ENCODE measurements around the gene SARM1. TPM values are rescaled to one million over a fixed set of nuclear protein-coding genes. Genes with fewer than 3 reads are reported as not detected.

Gene SARM1
- polyA plus RNA-seq, 1 donor (not counting 4 experiments of a cell fraction or from before 2014, with no cell fraction given): 0.90 TPM

GRCh38 chr17:28395968-28396367, 24.5 kb downstream of the SARM1 start:
- Histone ChIP-seq H3K9ac (ENCODE audit: control insufficient read depth, extremely low read depth, insufficient read depth, low read length) (no peak overlapping the region), H3K4me2 (ENCODE audit: control insufficient read depth, extremely low read depth, insufficient read depth, low read depth, low read length) (no peak overlapping the region), H3K9me3 (ENCODE audit: control insufficient read depth, low read depth, low read length) (no peaks in the 10 kb centered on the region), H3K4me1 (ENCODE audit: control insufficient read depth, extremely low read depth, insufficient read depth, low read length) (peaks cover 10% of the 10 kb centered on the region), H3K36me3 (ENCODE audit: control insufficient read depth in 2 of 2, extremely low read depth in 1 of 2, insufficient read depth in 2 of 2, low read length in 2 of 2) (no peaks in the 10 kb centered on the region), H3K27me3 (ENCODE audit: control insufficient read depth, extremely low read depth, insufficient read depth, low read length) (no peaks in the 10 kb centered on the region), H4K20me1 (ENCODE audit: control insufficient read depth, extremely low read depth, insufficient read depth, low read length) (no peaks in the 10 kb centered on the region), H3K79me2 (ENCODE audit: control insufficient read depth, insufficient read depth, low read length) (no peaks in the 10 kb centered on the region), H2AFZ (ENCODE audit: control insufficient read depth, low read length) (no peak overlapping the region), H3K4me3 (ENCODE audit: control insufficient read depth in 2 of 3, extremely low read depth in 1 of 3, insufficient read depth in 2 of 3, low read depth in 1 of 3, low read length in 3 of 3) (no peak overlapping the region), H3K27ac (ENCODE audit: control insufficient read depth, insufficient read depth, low read length) (no peak overlapping the region), H3K9me1 (ENCODE audit: control insufficient read depth, extremely low read depth, insufficient read depth, low read length) (no peaks in the 10 kb centered on the region)
- no peak for TF ChIP-seq EZH2 (IDR thresholded peaks at IDR 0.05; ENCODE audit: low read length)
- no peak for TF ChIP-seq CTCF (optimal IDR thresholded peaks at IDR 0.05 in 1 of 3, IDR thresholded peaks at IDR 0.05 in 1 of 3, conservative IDR thresholded peaks at IDR 0.05 in 1 of 3; ENCODE audit: extremely low read depth in 1 of 3, insufficient read depth in 2 of 3, low read length in 3 of 3)
- dilution Hi-C loops (cut with MboI; ENCODE audit: extremely low pct_ligation_motif_present, low sequenced_read_pairs): no loop called here
- FAIRE-seq (no peak), DNase-seq (ENCODE audit: low read depth, low spot score) (no peak)

- DNase-seq (ENCODE audit: low read depth, low spot score) (no peak), FAIRE-seq (no peak)
- peaks cover 12% of the 10 kb centered on the region for H3K4me1 ChIP-seq (ENCODE audit: control insufficient read depth, extremely low read depth, insufficient read depth, low read length)
- TF ChIP-seq CTCF (optimal IDR thresholded peaks at IDR 0.05 in 1 of 3, IDR thresholded peaks at IDR 0.05 in 1 of 3, conservative IDR thresholded peaks at IDR 0.05 in 1 of 3; ENCODE audit: extremely low read depth in 1 of 3, insufficient read depth in 2 of 3, low read length in 3 of 3) (no peak), EZH2 (IDR thresholded peaks at IDR 0.05; ENCODE audit: low read length) (no peak)
- H3K9me3 ChIP-seq (ENCODE audit: control insufficient read depth, low read depth, low read length): no peaks in the 10 kb centered on the region
- H3K27me3 ChIP-seq (ENCODE audit: control insufficient read depth, extremely low read depth, insufficient read depth, low read length): no peaks in the 10 kb centered on the region
- H3K79me2 ChIP-seq (ENCODE audit: control insufficient read depth, insufficient read depth, low read length): no peaks in the 10 kb centered on the region
- dilution Hi-C loops (cut with MboI; ENCODE audit: extremely low pct_ligation_motif_present, low sequenced_read_pairs): no loop called here
- no peak overlapping the region for H3K27ac ChIP-seq (ENCODE audit: control insufficient read depth, insufficient read depth, low read length)
- no peak overlapping the region for H2AFZ ChIP-seq (ENCODE audit: control insufficient read depth, low read length)
- H3K9me1 ChIP-seq (ENCODE audit: control insufficient read depth, extremely low read depth, insufficient read depth, low read length): no peaks in the 10 kb centered on the region
- no peak overlapping the region for H3K9ac ChIP-seq (ENCODE audit: control insufficient read depth, extremely low read depth, insufficient read depth, low read length)
- H3K4me2 ChIP-seq (ENCODE audit: control insufficient read depth, extremely low read depth, insufficient read depth, low read depth, low read length): no peak overlapping the region
- H3K4me3 ChIP-seq (ENCODE audit: control insufficient read depth in 2 of 3, extremely low read depth in 1 of 3, insufficient read depth in 2 of 3, low read depth in 1 of 3, low read length in 3 of 3): no peak overlapping the region
- H4K20me1 ChIP-seq (ENCODE audit: control insufficient read depth, extremely low read depth, insufficient read depth, low read length): no peaks in the 10 kb centered on the region
- H3K36me3 ChIP-seq (ENCODE audit: control insufficient read depth in 2 of 2, extremely low read depth in 1 of 2, insufficient read depth in 2 of 2, low read length in 2 of 2): no peaks in the 10 kb centered on the region
Observed at GRCh38 chr17:28396635-28397239, 25.2 kb downstream of the SARM1 start.

Measured in keratinocyte (primary cell).